Adrenal gland (tissue), 12 donors: Measurements from ENCODE around the gene BTN1A1. TPM values are rescaled to one million over a fixed set of nuclear protein-coding genes. Genes with fewer than 3 reads are reported as not detected.

Source experiments
- DNase-seq, 7 donors: peaks; one replicate each; pipeline ENCODE4 v3.0.0-alpha.2; 2019 to 2020
- H3K27ac ChIP-seq, 5 donors: fragments of 200-600 bp; sonication (generic) in 4 of 5; 1 replicate in 3 of 5; 2 replicates in 2 of 5; pipeline versions ENCODE4 v1.5.1 to v1.8.0; 2016 to 2020; ENCODE audit warnings: mild to moderate bottlenecking in 1 of 5
- H3K27me3 ChIP-seq: fragments of 200-600 bp; 2 replicates; pipeline ENCODE4 v1.8.0; 2021
- H3K36me3 ChIP-seq, 2 donors: fragments of 200-600 bp; replicated peaks in 1 of 2; 1 replicate in 1 of 2; 2 replicates in 1 of 2; pipeline versions ENCODE4 v1.5.1 to v1.8.0; 2018 to 2022
- H3K4me1 ChIP-seq, 2 donors: fragments of 200-600 bp; replicated peaks in 1 of 2; 1 replicate in 1 of 2; 2 replicates in 1 of 2; pipeline versions ENCODE4 v1.5.1 to v1.8.0; 2018 to 2021
- H3K4me3 ChIP-seq, 4 donors: fragments of 200-600 bp; sonication (generic) in 3 of 4; one replicate each; pipeline ENCODE4 v1.5.1; 2016 to 2018
- H3K9me3 ChIP-seq, 3 donors: fragments of 200-600 bp; sonication (generic) in 1 of 3; replicated peaks in 1 of 3; 1 replicate in 2 of 3; 2 replicates in 1 of 3; pipeline versions ENCODE4 v1.5.1 to v1.8.0; 2016 to 2021
- CTCF ChIP-seq, 6 experiments: fragments of 450-650 bp in 4 of 6; fragments of 200-600 bp in 2 of 6; sonication (generic) in 1 of 6; IDR thresholded peaks; 1 replicate in 5 of 6; 2 replicates in 1 of 6; pipeline versions ENCODE4 v1.5.1 to v1.8.0; 2016 to 2021; ENCODE audit warnings: antibody characterized with exemption in 6 of 6, mild to moderate bottlenecking in 2 of 6, moderate library complexity in 1 of 6
- POLR2A ChIP-seq, 2 donors: fragments of 450-650 bp; IDR thresholded peaks; one replicate each; pipeline ENCODE4 v1.6.1; 2017; ENCODE audit warnings: antibody characterized with exemption in 2 of 2, mild to moderate bottlenecking in 2 of 2, moderate library complexity in 1 of 2
- WGBS, 4 donors: extraction: QIAGEN DNeasy Blood & Tissue Kit in 2 of 4; methylation state at CpG; one replicate each; pipeline versions ENCODE4 v1.1.5 to v1.1.7; 2013 to 2017; 5-methylcytosine and 5-hydroxymethylcytosine counted together
- intact Hi-C, 2 donors: fragments of 100-400 bp; cut with DNase I; formaldehyde crosslinking; loops; one replicate each; pipeline versions ENCODE4 v1.14.1 to v1.15.0; 2022 to 2023
- polyA plus RNA-seq, 3 donors: library from polyadenylated mRNA; stranded (reverse); fragments of 200-250 nt in 2 of 3; fragments of 350-450 nt in 1 of 3; fragmentation: Illumina TruSeq in 1 of 3; extraction: RNeasy Lipid Tissue Mini Kit (QIAGEN cat#74804) in 1 of 3; gene quantifications; one replicate each; pipeline ENCODE4 v1.2.3, GENCODE V29; 2013 to 2014
- total RNA-seq, 9 donors: library from RNA; depleted of rRNA in 4 of 9; stranded (reverse); fragments of >200 nt in 4 of 9; fragments of 120-200 nt in 1 of 9; fragmentation: NEBNext Ultra II Directional in 1 of 9; extraction: Animal tissue kit (Norgen Biotek cat#: 25700) in 1 of 9; gene quantifications; one replicate each; pipeline versions ENCODE4 v1.1.0 to v1.2.4, GENCODE V29; 2013 to 2023
- donor health status: healthy with polysubstance abuse.
- donor health status: Bipolar disorder and iron deficiency.
- donor health status: DM: yes; HTN: yes; CAD: no.
- donor health status: DM: no; HTN: no; CAD: no.
- donor health status: DM: no; HTN: no; CAD: no.
- donor health status: DM: yes; HTN: yes; CAD: no.

Gene BTN1A1
- total and polyA plus RNA-seq, 12 donors, result 0.28 TPM; not detected in 11

GRCh38 chr6:26550250-26550993 lies 50.3 kb downstream of the BTN1A1 start:
- TF ChIP-seq POLR2A (IDR thresholded peaks at IDR 0.05) (no peak), CTCF (IDR thresholded peaks at IDR 0.05) (no peak)
- DNase-seq, result peak in 4 of 7 donors; percentile 45 to 62 (median 50)
- H3K27me3 ChIP-seq, result no peaks in the 10 kb centered on the region
- WGBS, 4 donors, result 4 to 10% (median 8%) methylated on average over 28 to 42 of the region's 42 CpGs
- intact Hi-C loops, result loop anchor here in 1 of 2 donors (10.0 kb wide), 1 partner anchor 236 kb away; no protein-coding TSS in a partner anchor
- H3K9me3 ChIP-seq, result no peaks in the 10 kb centered on the region
- peaks cover 0 to 11% of the 10 kb centered on the region in 2 donors for H3K36me3 ChIP-seq
- H3K4me1 ChIP-seq, result peaks cover 3 to 13% of the 10 kb centered on the region in 2 donors
- peak overlapping the region in 1 of 5 donors; percentile 41 for H3K27ac ChIP-seq
- H3K4me3 ChIP-seq, result peak overlapping the region in 2 of 4 donors; percentile 23 to 52

GRCh38 chr6:26552205-26552604 lies 52.1 kb downstream of the BTN1A1 start:
- TF ChIP-seq CTCF (IDR thresholded peaks at IDR 0.05) (no peak), POLR2A (IDR thresholded peaks at IDR 0.05) (no peak)
- Histone ChIP-seq H3K36me3 (no peaks in the 10 kb centered on the region), H3K4me3 (no peak overlapping the region), H3K27me3 (no peaks in the 10 kb centered on the region), H3K9me3 (no peaks in the 10 kb centered on the region), H3K27ac (no peak overlapping the region), H3K4me1 (peaks cover 3 to 13% of the 10 kb centered on the region in 2 donors)
- DNase-seq, result no peak
- WGBS, 4 donors, result 86 to 91% (median 91%) methylated on average over 10 of the region's 10 CpGs
- intact Hi-C loops, result loop anchor here in 1 of 2 donors (10.0 kb wide), 1 partner anchor 237 kb away; no protein-coding TSS in a partner anchor

GRCh38 chr6:26552640-26553188 lies 52.6 kb downstream of the BTN1A1 start:
- Histone ChIP-seq H3K4me1 (peaks cover 3 to 13% of the 10 kb centered on the region in 2 donors), H3K9me3 (no peaks in the 10 kb centered on the region), H3K27me3 (no peaks in the 10 kb centered on the region), H3K36me3 (no peaks in the 10 kb centered on the region), H3K27ac (peak overlapping the region in 2 of 5 donors; percentile 70 to 75), H3K4me3 (peak overlapping the region in 1 of 4 donors; percentile 49)
- intact Hi-C loops, result loop anchor here in 1 of 2 donors (10.0 kb wide), 1 partner anchor 238 kb away; no protein-coding TSS in a partner anchor
- DNase-seq, result no peak
- 54 to 58% (median 57%) methylated on average over 11 of the region's 11 CpGs for WGBS, 4 donors
- no peak for TF ChIP-seq POLR2A (IDR thresholded peaks at IDR 0.05)
- TF ChIP-seq CTCF (IDR thresholded peaks at IDR 0.05), result no peak

- intact Hi-C loops, result loop anchor here in 1 of 2 donors (10.0 kb wide), 1 partner anchor 238 kb away; no protein-coding TSS in a partner anchor
- TF ChIP-seq CTCF (IDR thresholded peaks at IDR 0.05), result no peak
- no peak for TF ChIP-seq POLR2A (IDR thresholded peaks at IDR 0.05)
- H3K27ac ChIP-seq, result peak overlapping the region in 4 of 5 donors; percentile 59 to 75 (median 72)
- peaks cover 3 to 13% of the 10 kb centered on the region in 2 donors for H3K4me1 ChIP-seq
- H3K9me3 ChIP-seq, result no peaks in the 10 kb centered on the region
- peak; percentile 60 to 91 (median 67) for DNase-seq
- peak overlapping the region in 2 of 4 donors; percentile 18 to 49 for H3K4me3 ChIP-seq
- H3K36me3 ChIP-seq, result no peaks in the 10 kb centered on the region
- 0 to 2% (median 0%) methylated on average over 13 of the region's 13 CpGs for WGBS, 4 donors
- no peaks in the 10 kb centered on the region for H3K27me3 ChIP-seq
These were observed 53.1 kb downstream of the BTN1A1 start for GRCh38 chr6:26553264-26553634.
